Activated CD4-positive, alpha-beta memory T cell treated with anti-CD3 and anti-CD28 coated beads for 36 hours (primary cell): ENCODE data around the gene SALL1. TPM values are rescaled to one million over a fixed set of nuclear protein-coding genes. Genes with fewer than 3 reads are reported as not detected.

ENCODE experiments used
- CTCF ChIA-PET: fragments of 350-600 bp; sonication (Branson Sonifier 250); formaldehyde crosslinking; loops from one replicate; lab custom pipeline; 2021; ENCODE audit warnings: antibody characterized with exemption, inconsistent platforms; lab: Charles Lee
- POLR2A ChIA-PET: fragments of 350-600 bp; sonication (Branson Sonifier 250); formaldehyde crosslinking; loops from one replicate; lab custom pipeline; 2021; ENCODE audit warnings: antibody characterized with exemption; lab: Charles Lee
- DNase-seq: peaks from one replicate; pipeline ENCODE4 v3.0.0-alpha.2; 2020
- H3K27ac Mint-ChIP-seq: one replicate; pipeline ENCODE4 v1.8.0; 2021; ENCODE audit warnings: mixed read lengths
- H3K27me3 Mint-ChIP-seq: one replicate; pipeline ENCODE4 v1.8.0; 2021; ENCODE audit warnings: mixed read lengths
- H3K36me3 Mint-ChIP-seq: one replicate; pipeline ENCODE4 v1.8.0; 2021; ENCODE audit warnings: mixed read lengths
- H3K4me1 Mint-ChIP-seq: one replicate; pipeline ENCODE4 v1.8.0; 2021; ENCODE audit warnings: low read depth, mixed read lengths
- H3K4me3 Mint-ChIP-seq: one replicate; pipeline ENCODE4 v1.8.0; 2021; ENCODE audit warnings: mild to moderate bottlenecking, mixed read lengths
- H3K9me3 Mint-ChIP-seq: one replicate; pipeline ENCODE4 v1.8.0; 2021; ENCODE audit warnings: mixed read lengths
- intact Hi-C: fragments of 100-400 bp; cut with micrococcal nuclease; formaldehyde crosslinking; loops from one replicate; pipeline ENCODE4 v1.15.1; 2023
- total RNA-seq, 2 experiments: library from RNA; stranded (reverse); gene quantifications; one replicate each; pipeline ENCODE4 v1.2.3, GENCODE V29; 2021

The SALL1 gene
- total RNA-seq, 2 experiments from 2014 or later = not detected

DNA sequence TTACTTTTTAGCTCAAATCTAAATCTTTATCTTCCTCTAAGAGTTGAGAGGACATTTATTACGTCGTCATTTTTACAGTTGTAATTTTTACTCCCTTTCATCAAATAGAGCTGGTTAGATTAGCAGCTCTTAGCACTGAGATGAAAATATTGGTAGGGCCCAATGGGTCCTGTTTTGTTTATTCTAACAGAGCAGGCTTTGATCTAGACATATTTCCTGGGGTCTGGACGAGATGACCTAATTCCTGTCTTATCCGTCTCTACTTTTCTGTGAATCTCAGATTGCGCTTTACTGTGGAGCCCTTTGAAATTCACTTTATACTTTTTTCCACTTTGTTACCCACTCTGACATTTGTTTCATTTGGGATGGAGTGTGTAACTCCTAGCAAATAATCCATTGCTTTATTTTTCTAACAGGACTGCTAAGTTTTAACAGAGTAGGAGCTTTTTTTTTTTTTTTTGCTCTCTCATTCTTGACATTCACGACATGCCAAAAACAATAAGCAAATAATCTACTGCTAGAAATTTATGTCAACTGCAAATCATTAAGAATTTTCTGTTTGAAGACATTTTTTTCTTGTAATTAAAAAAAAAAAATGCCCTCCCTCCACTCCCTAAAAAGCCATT is 18.5 kb downstream of the SALL1 start:
- ChIA-PET POLR2A (no interaction called here), CTCF (no interaction called here)
- H3K4me3 Mint-ChIP-seq = no peak overlapping the region

DNA sequence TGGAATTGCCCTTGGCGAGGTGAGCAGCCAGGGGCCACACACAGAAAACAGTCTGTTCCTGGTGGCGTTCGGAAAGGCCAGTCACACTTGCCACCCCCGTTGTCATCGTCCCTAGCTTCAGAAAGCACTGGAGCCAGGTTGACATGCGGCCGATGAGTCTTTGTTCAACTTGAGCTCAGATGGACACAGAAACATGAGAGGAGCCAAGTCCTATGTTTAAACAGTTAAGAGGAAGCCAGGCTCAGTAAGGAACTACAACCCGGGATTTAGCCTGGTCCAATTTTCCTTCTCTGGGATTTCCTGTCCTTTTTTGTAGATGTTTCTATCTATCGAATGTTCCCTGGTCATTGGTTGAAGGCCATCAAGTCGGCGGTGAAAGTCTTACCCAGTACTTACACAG is 19.5 kb downstream of the SALL1 start:
- Mint-ChIP-seq H3K4me1 (no peaks in the 10 kb centered on the region), H3K9me3 (no peaks in the 10 kb centered on the region), H3K4me3 (no peak overlapping the region), H3K27ac (no peak overlapping the region), H3K27me3 (peaks cover 17% of the 10 kb centered on the region), H3K36me3 (no peaks in the 10 kb centered on the region)
- ChIA-PET POLR2A (no interaction called here), CTCF (no interaction called here)
- intact Hi-C loops = no loop called here
- no peak for DNase-seq

More for the DNA sequence above, 18.5 kb downstream of the SALL1 start:
- Mint-ChIP-seq H3K27ac (no peak overlapping the region), H3K27me3 (peaks cover 17% of the 10 kb centered on the region), H3K36me3 (no peaks in the 10 kb centered on the region), H3K9me3 (no peaks in the 10 kb centered on the region), H3K4me1 (no peaks in the 10 kb centered on the region)
- intact Hi-C loops = no loop called here
- DNase-seq = no peak

DNA sequence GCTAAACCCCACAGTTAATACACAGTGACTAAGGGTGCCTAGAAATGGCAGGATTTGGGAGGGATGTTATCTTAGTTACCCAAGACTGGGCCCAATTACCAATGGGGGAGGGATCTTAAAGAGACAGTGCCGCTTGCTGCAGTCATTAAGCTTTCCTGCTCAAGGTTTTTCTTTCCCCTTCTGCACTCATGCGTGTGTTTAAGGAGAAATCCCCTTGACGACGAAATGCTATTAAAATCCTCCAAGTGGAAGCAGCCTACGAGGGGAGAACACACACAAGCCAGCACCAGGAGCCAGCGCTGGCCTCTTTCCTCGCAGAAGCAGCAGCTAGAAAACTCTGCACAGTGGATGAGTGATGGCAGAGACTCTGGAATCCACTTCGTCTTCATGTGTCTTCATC is 22.0 kb downstream of the SALL1 start:
- CTCF ChIA-PET = no interaction called here
- no peak for DNase-seq
- no peak overlapping the region for H3K27ac Mint-ChIP-seq
- no peaks in the 10 kb centered on the region for H3K36me3 Mint-ChIP-seq
- H3K4me3 Mint-ChIP-seq = no peak overlapping the region
- peaks cover 14% of the 10 kb centered on the region for H3K27me3 Mint-ChIP-seq
- H3K9me3 Mint-ChIP-seq = no peaks in the 10 kb centered on the region
- POLR2A ChIA-PET = no interaction called here
- H3K4me1 Mint-ChIP-seq = no peaks in the 10 kb centered on the region
- intact Hi-C loops = no loop called here

DNA sequence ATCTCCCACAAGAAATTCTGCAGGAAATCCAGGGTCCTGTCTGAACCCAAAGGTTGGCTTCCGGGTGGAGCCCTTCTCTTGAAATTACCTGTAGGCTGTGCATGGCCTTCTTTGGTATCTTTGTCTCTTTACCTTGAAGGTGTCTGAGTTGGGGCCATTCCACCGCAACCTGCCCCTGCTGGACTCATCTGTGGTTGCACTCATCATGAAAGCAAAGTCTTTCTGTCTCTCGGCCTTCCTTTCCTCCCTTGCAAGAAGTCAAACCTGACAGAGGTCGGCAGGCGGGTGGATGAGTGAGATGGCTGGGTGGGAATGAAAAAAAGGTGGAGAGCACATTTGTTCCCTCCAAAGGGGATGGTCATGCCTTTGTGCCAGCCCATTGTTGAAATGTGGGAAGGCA is 25.1 kb downstream of the SALL1 start:
- intact Hi-C loops = no loop called here
- no peak overlapping the region for H3K27ac Mint-ChIP-seq
- DNase-seq = no peak
- ChIA-PET POLR2A (no interaction called here), CTCF (interaction anchor here (0.6 kb wide), 1 partner anchor 193 kb away, joined by 4 read pairs; no protein-coding TSS in a partner anchor)
- H3K9me3 Mint-ChIP-seq = no peaks in the 10 kb centered on the region
- H3K36me3 Mint-ChIP-seq = no peaks in the 10 kb centered on the region
- H3K4me1 Mint-ChIP-seq = no peaks in the 10 kb centered on the region
- H3K4me3 Mint-ChIP-seq = no peak overlapping the region
- H3K27me3 Mint-ChIP-seq = no peaks in the 10 kb centered on the region

DNA sequence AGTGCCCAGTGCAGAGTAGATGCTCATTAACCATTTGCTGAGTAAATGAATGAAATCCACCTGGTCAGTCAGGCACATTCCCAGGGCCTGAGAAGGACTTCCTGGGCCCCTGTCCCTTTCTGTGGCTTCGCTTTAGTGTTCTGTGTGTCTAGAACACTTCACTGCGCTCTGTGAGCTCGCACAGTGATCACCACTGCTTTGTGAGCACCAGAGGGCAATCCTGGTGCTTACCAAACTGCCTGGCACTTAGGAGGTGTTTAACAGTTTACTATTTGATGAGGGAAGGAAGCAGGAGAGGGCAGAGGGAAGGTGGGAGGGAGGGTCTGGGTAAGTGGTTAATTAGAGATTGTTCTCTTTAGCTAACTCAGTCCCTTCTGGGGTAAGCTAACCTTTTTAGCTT is 26.2 kb downstream of the SALL1 start:
- no peak for DNase-seq
- Mint-ChIP-seq H3K27ac (no peak overlapping the region), H3K27me3 (no peaks in the 10 kb centered on the region), H3K36me3 (no peaks in the 10 kb centered on the region), H3K9me3 (no peaks in the 10 kb centered on the region), H3K4me3 (no peak overlapping the region), H3K4me1 (no peaks in the 10 kb centered on the region)
- ChIA-PET POLR2A (no interaction called here), CTCF (no interaction called here)
- intact Hi-C loops = no loop called here

DNA sequence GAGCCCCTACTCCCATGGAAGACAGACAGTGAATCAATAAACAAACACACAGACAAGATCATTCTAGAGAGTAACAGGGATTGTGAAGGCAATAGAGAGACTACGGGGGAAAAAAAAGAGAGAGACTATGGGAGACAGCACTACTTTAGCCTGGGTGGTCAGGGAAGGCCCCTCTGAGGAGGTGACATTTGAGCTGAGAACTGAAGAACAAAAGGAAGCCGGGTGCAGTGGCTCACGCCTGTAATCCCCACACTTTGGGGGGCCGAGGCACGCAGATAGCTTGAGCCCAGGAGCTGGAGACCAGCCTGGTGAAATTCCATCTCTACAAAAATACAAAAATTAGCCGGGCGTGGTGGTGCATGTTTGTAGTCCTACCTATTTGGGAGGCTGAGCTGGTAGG is 29.2 kb downstream of the SALL1 start:
- H3K36me3 Mint-ChIP-seq = no peaks in the 10 kb centered on the region
- POLR2A ChIA-PET = no interaction called here
- no peak for DNase-seq
- no peak overlapping the region for H3K27ac Mint-ChIP-seq
- H3K4me3 Mint-ChIP-seq = no peak overlapping the region
- CTCF ChIA-PET = no interaction called here
- no peaks in the 10 kb centered on the region for H3K4me1 Mint-ChIP-seq
- H3K27me3 Mint-ChIP-seq = peaks cover 3% of the 10 kb centered on the region
- intact Hi-C loops = no loop called here
- H3K9me3 Mint-ChIP-seq = no peaks in the 10 kb centered on the region

DNA sequence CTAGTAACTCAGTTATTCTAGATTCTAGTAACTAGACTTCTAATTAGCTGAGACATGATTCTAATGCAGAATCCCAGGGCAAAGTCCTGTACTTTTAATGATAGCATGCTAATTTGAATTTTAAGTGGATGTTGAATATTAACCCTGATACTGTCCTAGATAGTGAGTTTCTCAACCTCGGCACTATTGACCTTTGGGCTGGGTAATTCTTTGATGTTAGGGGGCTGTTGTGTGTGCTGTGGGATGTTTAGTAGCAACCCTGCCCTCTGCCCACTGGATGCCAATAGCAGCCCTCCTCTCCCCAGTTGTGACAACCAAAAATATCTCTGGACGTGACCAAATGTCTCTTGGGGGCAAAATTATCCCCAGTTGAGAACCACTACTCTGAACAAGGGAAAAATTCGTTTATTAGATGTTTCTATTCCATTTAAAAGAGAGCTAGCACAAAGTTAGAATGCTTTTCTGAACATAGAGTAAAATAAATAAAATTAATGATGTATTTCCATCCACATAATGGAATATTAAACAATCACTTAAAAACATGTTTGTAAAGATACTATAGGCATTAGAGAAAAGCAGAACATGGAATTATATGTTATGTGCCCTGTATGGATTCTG is 30.2 kb downstream of the SALL1 start:
- H3K27ac Mint-ChIP-seq = no peak overlapping the region
- no peak overlapping the region for H3K4me3 Mint-ChIP-seq
- H3K27me3 Mint-ChIP-seq = peaks cover 7% of the 10 kb centered on the region
- ChIA-PET POLR2A (no interaction called here), CTCF (no interaction called here)
- no peaks in the 10 kb centered on the region for H3K9me3 Mint-ChIP-seq
- H3K4me1 Mint-ChIP-seq = no peaks in the 10 kb centered on the region
- intact Hi-C loops = no loop called here
- no peak for DNase-seq
- H3K36me3 Mint-ChIP-seq = no peaks in the 10 kb centered on the region

DNA sequence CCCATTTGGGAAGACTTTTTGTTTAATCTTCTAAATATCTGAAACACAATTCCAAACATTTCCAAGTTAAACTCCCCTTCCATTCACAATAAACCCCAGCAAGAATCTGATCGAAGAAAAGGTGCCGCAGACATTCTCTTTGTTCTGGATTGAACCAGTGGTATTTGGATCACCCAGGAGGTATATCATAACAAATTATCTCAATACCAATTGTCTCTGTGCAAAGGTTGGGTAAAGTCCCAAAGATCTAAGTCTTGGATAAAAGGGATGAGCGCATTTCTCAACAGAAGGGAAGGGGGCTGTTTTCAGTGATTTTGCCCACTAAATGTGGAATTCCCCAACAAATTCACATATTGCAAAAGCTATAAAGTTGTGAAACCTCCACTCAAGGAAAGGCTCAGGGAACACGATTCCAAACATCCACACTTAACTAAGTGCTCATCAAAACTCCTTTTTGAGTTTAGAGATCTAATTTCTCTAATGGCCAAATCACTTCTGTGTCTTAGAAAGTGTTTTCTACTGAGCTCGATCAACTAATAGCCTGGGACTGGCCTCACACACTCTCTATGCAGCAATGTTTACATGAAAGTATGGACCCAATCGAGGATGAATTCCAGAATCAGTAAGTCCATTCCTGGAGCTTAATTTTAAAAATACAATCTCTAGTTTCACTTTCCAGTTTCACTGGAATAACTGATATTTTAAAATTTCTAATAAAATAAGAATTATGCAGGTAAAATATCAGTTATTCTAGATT is 30.9 kb downstream of the SALL1 start:
- H3K27me3 Mint-ChIP-seq = peaks cover 11% of the 10 kb centered on the region
- H3K4me1 Mint-ChIP-seq = no peaks in the 10 kb centered on the region
- no peak for DNase-seq
- H3K9me3 Mint-ChIP-seq = no peaks in the 10 kb centered on the region
- CTCF ChIA-PET = no interaction called here
- H3K27ac Mint-ChIP-seq = no peak overlapping the region
- intact Hi-C loops = no loop called here
- H3K36me3 Mint-ChIP-seq = no peaks in the 10 kb centered on the region
- H3K4me3 Mint-ChIP-seq = no peak overlapping the region
- POLR2A ChIA-PET = no interaction called here

DNA sequence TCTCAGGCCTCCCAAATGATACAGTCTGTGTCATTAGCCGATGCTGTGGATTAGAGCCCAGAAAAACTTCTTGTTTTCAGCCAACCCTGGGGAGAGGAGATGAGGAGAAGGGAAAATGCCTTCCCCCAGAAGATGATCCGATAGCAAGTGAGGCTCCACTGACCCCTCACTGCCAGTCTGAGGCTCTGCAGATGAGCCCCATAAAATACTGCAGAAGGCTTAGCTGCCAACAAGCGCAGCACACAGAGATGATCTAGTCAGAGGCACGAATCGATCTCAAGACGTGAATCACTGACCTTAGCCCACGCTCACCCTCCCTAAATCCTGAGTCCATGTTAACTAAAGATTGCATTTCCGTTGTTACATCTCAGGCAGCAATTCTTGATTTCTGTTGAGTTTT is 31.5 kb downstream of the SALL1 start:
- Mint-ChIP-seq H3K4me1 (no peaks in the 10 kb centered on the region), H3K27ac (no peak overlapping the region), H3K36me3 (no peaks in the 10 kb centered on the region), H3K27me3 (peaks cover 17% of the 10 kb centered on the region), H3K9me3 (no peaks in the 10 kb centered on the region), H3K4me3 (no peak overlapping the region)
- ChIA-PET CTCF (no interaction called here), POLR2A (no interaction called here)
- intact Hi-C loops = no loop called here
- no peak for DNase-seq

DNA sequence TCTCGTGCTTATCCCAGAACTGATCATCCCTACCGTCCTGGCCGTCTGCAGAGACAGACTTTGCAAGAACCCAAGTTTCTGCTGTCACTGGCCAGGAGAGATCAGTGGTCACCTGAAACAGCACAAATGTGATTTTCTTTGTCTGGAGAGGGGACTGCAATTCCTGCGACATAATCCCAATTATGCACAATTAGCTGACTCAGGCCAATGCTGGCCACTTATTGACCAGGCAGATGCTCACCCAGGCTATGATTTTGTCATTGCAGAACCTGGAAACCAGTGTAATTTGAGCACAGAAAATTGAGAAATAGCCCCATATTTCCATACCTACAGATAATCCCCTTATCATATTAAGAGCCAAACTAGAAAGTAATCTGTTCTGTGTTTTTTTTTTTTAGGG is 34.7 kb downstream of the SALL1 start:
- Mint-ChIP-seq H3K27ac (no peak overlapping the region), H3K4me1 (no peaks in the 10 kb centered on the region), H3K9me3 (no peaks in the 10 kb centered on the region), H3K36me3 (no peaks in the 10 kb centered on the region), H3K27me3 (peaks cover 38% of the 10 kb centered on the region), H3K4me3 (no peak overlapping the region)
- DNase-seq = no peak
- intact Hi-C loops = no loop called here
- ChIA-PET POLR2A (no interaction called here), CTCF (no interaction called here)

DNA sequence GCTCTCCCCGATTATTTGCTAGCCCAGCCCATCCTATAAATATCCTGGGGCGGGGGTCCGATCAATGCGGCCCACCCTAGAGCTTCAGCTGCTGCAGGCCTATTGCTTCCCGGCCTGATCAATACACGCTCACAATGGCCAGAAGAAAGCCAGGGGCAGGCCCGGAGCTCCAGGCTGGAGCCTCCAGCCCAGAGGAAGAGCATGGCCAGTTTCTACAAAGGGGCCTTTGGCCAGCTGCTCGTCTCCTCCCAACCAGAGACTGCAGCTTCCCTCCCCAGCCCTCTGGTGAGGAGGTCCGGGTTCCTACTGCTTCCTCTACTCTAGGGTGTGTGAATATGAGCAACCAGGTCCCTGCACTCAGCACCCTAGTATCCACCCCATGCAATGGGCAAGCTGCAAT is 36.7 kb downstream of the SALL1 start:
- intact Hi-C loops = no loop called here

DNA sequence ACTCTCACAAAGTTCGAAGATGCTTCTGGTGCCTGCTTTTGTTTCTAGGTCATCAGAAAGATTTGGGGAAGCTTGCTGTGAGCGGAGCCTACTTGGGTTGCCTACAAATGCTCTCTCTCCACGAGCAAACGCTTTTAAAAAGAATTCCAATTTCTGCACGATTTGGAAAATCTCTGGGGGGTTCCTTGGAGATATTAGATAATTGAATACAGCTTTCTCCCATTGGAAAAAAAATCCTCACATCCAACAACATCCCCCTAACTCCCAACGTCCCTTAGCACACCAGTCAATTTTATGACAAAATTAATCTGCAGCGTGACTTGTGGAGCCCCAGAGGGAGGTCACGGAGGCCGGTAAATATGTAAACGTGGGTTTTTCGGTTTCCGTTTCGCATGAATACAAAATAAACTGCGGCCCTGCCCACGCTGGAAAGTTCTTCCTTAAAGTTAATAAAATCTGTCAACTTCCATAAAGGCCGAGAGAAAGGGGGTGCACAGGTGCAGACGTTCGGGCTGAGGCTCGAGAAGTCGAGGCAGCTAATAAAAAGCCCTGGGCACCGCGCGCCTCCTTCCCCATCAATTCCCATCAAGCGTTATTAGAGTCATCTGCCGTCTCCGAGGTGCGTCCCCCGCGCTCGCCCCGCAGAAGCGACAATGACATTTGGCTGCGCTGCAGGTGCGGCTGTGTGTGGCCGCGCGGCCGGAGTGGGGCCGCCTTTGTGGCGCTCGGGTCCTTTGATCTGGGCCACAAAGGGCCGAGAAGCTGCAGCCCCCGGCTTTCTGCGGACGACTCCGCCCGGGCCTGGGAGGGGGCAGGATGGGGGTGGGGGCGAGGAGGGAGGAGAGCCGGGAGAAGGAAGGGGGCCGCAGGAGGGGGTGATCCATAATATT is 37.6 kb downstream of the SALL1 start:
- H3K27ac Mint-ChIP-seq = no peak overlapping the region
- H3K27me3 Mint-ChIP-seq = peaks cover 40% of the 10 kb centered on the region
- ChIA-PET CTCF (no interaction called here), POLR2A (no interaction called here)
- H3K9me3 Mint-ChIP-seq = no peaks in the 10 kb centered on the region
- H3K36me3 Mint-ChIP-seq = no peaks in the 10 kb centered on the region
- H3K4me3 Mint-ChIP-seq = no peak overlapping the region
- H3K4me1 Mint-ChIP-seq = no peaks in the 10 kb centered on the region
- DNase-seq = no peak
- intact Hi-C loops = no loop called here

More for the DNA sequence above, 36.7 kb downstream of the SALL1 start:
- POLR2A ChIA-PET = no interaction called here
- DNase-seq = no peak
- Mint-ChIP-seq H3K36me3 (no peaks in the 10 kb centered on the region), H3K4me3 (no peak overlapping the region), H3K4me1 (no peaks in the 10 kb centered on the region), H3K27ac (no peak overlapping the region), H3K9me3 (no peaks in the 10 kb centered on the region), H3K27me3 (peaks cover 40% of the 10 kb centered on the region)
- CTCF ChIA-PET = no interaction called here
